ENCODE data around the gene ZNF273.
"Not testable (repeated sequence)": the region's sequence is repeated elsewhere in the genome, so short reads cannot be mapped to it uniquely, and the experiment has no call there.

The ZNF273 gene

DNA sequence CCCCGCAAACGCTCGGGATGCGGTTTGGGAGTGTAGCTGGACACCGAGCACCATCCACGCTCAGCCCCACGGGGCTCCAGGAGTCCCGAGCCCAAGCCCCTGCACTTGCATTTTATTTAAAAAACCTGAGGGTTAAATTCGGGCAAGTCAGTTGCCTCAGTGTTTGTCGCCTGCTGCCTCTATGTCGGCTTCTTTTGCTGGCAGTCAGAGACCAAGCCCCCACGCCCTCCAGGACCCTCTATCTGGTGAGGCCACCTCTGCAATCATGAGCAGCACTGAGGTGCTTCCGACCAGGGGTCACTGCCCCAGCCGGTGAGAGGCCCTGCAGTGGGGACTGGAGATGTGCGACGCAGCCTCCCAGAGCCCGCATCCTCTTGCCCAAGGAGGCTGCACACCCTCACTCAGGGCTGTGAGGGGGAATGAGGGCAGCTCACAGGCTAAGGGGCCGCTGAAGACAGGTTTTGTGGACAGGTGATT, 13.3 kb upstream of the ZNF273 start:
- TF ChIP-seq, protein P1, sequence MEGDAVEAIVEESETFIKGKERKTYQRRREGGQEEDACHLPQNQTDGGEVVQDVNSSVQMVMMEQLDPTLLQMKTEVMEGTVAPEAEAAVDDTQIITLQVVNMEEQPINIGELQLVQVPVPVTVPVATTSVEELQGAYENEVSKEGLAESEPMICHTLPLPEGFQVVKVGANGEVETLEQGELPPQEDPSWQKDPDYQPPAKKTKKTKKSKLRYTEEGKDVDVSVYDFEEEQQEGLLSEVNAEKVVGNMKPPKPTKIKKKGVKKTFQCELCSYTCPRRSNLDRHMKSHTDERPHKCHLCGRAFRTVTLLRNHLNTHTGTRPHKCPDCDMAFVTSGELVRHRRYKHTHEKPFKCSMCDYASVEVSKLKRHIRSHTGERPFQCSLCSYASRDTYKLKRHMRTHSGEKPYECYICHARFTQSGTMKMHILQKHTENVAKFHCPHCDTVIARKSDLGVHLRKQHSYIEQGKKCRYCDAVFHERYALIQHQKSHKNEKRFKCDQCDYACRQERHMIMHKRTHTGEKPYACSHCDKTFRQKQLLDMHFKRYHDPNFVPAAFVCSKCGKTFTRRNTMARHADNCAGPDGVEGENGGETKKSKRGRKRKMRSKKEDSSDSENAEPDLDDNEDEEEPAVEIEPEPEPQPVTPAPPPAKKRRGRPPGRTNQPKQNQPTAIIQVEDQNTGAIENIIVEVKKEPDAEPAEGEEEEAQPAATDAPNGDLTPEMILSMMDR (conservative IDR thresholded peaks at IDR 0.05; ENCODE audit: control insufficient read depth, insufficient read depth, low read depth, low read length) = no peak
- no peak overlapping the region for H3K4me3 ChIP-seq (ENCODE audit: control insufficient read depth, low read depth, low read length)

DNA sequence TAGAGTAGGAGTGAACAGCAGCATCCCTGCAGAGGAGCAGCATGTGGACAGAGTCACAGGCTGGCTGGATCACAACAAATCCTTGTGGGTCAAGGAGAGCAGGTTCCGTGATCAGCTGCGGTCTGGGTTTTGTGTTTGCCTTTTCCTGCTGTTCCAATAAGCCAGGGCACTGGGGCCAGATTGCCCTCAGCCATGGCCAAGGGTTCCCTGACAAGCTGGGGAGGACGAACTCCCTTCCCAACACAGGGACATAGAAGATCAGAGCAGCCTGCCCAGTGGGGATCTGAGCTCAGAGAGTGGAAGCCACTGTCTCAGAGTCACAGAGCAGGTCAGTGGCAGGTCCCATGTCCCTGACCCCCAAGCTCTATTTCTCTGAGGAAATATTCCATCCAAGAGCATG, 12.8 kb upstream of the ZNF273 start:
- not testable (repeated sequence) for H3K4me3 ChIP-seq (ENCODE audit: control insufficient read depth, low read depth, low read length); DNase-seq (ENCODE audit: low read depth)

More for the DNA sequence above, 13.3 kb upstream of the ZNF273 start:
- no peak for DNase-seq (ENCODE audit: low read depth)

GRCh38 chr7:64890761-64891362, 12.2 kb upstream of the ZNF273 start:
- no peak for DNase-seq (ENCODE audit: low read depth)
- no peak overlapping the region for H3K4me3 ChIP-seq (ENCODE audit: control insufficient read depth, low read depth, low read length)
- TF ChIP-seq, protein P1 (conservative IDR thresholded peaks at IDR 0.05; ENCODE audit: control insufficient read depth, insufficient read depth, low read depth, low read length) = no peak

DNA sequence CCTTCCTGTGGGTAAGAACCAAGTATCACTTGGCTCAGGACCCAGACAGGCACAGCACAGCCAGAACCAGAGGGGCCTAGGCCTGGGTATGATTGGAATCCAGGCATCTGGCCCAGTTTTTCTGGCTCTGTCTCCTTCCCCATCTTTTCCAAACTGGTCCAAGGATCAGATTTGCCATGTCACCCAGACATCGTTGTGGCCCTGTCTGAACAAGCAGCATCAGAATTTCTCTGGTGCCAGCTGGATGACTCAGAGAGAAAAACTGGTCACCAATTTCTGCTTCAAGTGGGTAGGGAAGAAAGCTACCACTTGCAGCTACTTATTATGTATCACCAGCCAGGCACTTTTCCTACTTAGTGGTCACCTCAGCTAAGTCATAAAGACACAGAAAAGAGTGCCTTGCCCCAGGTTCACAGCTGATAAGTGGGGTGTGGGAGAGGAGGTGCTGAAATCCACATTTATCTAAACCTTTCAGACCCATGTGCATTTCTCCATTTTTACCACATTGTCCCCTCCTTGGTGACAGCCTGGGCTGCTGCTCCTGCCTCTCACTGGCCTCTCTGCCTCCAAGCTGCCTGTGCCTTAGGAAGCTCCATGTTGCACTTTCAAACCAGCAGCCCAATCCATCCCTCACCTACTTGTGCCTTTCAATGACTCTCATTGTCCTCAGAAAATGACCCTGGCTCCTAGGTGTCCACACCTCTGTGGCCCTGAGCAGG, 11.6 kb upstream of the ZNF273 start:
- H3K4me3 ChIP-seq (ENCODE audit: control insufficient read depth, low read depth, low read length); DNase-seq (ENCODE audit: low read depth): not testable (repeated sequence)

DNA sequence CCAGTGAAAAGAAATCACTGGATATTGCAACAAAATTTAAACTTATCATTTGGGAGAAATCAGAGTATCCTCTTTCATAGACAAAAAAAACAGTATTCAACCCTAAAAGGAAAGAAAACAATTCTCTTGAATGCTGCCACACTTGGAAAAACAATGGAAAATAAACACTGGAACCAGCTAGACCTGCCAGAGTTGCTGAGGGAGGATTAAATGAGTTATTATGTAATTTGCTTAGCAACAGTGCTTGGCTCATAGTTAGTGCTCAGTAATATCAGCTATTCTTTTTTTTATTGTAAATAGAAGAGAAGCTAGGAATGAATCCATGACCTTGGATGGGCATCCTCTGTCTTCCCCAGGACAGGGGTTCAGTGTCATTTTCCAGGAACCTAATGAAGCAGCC, 11.0 kb upstream of the ZNF273 start:
- no peak overlapping the region for H3K4me3 ChIP-seq (ENCODE audit: control insufficient read depth, low read depth, low read length)
- no peak for DNase-seq (ENCODE audit: low read depth)

DNA sequence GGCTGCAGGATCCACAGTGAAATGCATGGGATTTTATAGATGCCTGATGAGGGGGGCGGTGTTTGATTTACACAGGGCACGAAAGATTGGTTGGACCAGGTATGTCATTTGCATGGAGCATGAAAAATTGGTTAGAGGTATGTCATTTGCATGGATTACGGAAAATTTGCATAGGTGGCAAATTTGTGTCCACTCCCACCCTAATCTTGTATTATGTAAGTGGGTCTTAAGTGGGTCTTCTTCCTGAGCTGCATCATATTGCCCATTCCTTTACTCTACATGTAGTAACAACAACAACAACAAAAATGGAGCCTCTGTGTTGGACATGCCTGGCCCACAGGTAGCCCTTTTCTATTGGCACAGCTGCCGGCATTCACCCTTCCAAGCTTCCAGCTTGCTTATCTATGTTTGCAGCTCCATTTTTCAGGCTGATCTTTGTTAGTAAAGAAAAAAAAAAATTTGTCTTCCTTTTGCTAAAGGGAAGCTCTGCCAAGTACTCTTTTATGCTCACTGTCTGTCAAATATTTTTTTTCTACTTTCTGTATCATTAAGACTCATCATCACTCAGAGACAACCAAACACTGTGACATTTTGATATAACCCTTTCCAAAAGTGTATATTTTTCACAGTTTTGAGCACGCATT, 10.3 kb upstream of the ZNF273 start:
- no peak for DNase-seq (ENCODE audit: low read depth)
- TF ChIP-seq, protein P1 (conservative IDR thresholded peaks at IDR 0.05; ENCODE audit: control insufficient read depth, insufficient read depth, low read depth, low read length) = no peak
- no peak overlapping the region for H3K4me3 ChIP-seq (ENCODE audit: control insufficient read depth, low read depth, low read length)

More for the DNA sequence above, 11.0 kb upstream of the ZNF273 start:
- TF ChIP-seq, protein P1 (conservative IDR thresholded peaks at IDR 0.05; ENCODE audit: control insufficient read depth, insufficient read depth, low read depth, low read length) = no peak

GRCh38 chr7:64893401-64893800, 9.7 kb upstream of the ZNF273 start:
- TF ChIP-seq, protein P1 (conservative IDR thresholded peaks at IDR 0.05; ENCODE audit: control insufficient read depth, insufficient read depth, low read depth, low read length) = no peak
- no peak for DNase-seq (ENCODE audit: low read depth)
- H3K4me3 ChIP-seq (ENCODE audit: control insufficient read depth, low read depth, low read length) = no peak overlapping the region

- H3K4me3 ChIP-seq (ENCODE audit: control insufficient read depth, low read depth, low read length) = peak overlapping the region; percentile 86
Measured at GRCh38 chr7:64902461-64902805, 640 bp upstream of the ZNF273 start.

More at GRCh38 chr7:64902461-64902805, 640 bp upstream of the ZNF273 start:
- DNase-seq (ENCODE audit: low read depth) = not testable (repeated sequence)
